Central memory CD4-positive, alpha-beta T cell (primary cell): ENCODE results near the gene GLIS1.

Experiments
- DNase-seq: peaks from one replicate; pipeline ENCODE4 v3.0.0; 2022

GLIS1 gene

DNA sequence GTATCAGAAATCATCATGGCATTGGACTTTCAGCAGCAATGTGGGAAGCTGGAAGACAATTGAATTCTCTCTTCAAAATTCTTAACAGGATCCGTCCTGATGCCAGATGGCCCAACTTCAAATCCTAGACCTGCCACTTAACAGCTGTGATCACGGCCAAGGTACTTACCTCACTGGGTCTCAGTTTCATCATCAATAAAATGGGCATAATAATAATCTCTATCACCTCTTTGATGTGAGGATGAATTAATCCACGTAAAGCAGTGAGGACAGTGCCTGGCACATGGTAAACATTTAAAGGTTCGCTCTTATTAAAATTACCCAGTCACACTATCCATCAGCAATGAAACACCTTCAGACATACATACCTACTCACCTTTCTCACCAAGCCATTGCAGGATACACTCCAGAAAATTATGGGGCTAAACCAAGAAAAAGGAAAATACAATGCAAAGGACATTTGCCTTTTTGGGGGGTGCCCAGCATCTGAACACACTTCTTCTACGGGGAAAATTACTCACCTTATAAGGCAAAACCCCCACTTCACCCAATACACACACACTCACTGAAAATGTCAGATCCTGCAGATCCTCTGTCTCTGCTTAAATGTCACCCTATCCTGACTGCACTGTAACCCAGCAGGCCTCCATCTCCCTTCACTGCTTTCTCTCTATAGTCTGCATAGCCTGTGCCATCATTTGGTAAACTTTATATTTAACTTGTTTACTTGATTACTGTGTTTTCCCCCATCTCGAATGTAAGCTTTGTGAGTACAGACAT, 21.7 kb downstream of the GLIS1 start:
- no peak for DNase-seq

GRCh38 chr1:53716150-53716549, 22.8 kb downstream of the GLIS1 start:
- no peak for DNase-seq

- no peak for DNase-seq
Observed at GRCh38 chr1:53715478-53715877, 23.5 kb downstream of the GLIS1 start.

GRCh38 chr1:53712276-53712675, 26.7 kb downstream of the GLIS1 start:
- no peak for DNase-seq

- no peak for DNase-seq
Observed at GRCh38 chr1:53710584-53710983, 28.4 kb downstream of the GLIS1 start.

GRCh38 chr1:53708687-53709086, 30.3 kb downstream of the GLIS1 start:
- no peak for DNase-seq

- DNase-seq = no peak
Observed at GRCh38 chr1:53706356-53706755, 32.6 kb downstream of the GLIS1 start.

DNA sequence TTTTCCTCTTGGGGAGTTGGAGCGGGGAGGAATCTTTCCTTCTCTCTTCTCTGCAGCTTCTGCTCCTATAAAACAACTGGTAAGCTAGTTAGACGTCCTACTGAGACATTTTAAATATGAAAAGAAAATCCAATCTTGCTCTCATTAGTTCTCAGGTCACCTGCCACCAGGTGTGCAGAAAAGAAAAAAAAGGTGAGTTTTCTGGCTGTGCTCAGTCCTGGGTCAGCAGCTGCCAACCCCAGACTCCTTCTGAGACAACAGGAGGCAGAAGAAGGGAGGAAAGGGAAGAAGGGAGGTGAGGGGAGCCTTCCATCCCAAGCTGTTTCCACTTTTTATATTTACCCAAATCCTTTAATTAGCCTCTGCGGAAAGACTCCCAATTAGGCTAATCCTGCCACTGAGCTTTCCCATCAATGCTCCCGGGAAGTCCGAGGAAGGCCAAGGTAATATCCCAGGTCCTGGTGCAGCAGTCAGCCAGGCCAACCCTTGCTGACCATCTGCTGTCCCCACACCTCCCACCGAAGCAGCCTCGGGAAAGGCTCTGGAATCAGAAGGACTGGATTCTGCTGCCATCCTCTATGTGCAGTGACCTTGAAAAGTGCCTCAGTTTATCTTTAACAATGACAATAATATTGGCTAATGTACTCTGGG, 33.4 kb downstream of the GLIS1 start:
- DNase-seq = no peak

- DNase-seq = no peak
Observed at GRCh38 chr1:53704804-53705445, 34.0 kb downstream of the GLIS1 start.

DNA sequence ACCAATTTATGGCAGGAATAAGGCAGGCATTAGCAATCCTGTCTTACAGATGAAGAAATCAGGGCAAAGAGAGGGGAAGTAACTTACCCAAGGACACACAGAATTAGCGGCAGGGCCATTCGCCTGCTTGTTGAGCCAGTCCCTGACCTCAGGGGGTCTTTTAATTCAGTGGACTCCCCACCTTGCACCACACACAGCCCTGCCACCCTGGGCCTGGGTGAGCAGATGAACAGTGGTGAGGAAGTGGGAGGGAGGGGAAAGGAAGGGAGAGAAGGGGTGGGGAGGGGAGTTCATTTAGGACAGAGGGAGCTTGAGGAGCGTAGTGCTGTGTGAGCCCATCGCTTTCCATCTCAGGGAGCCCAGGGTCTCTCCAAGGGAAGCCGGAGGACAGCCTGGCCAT, 34.7 kb downstream of the GLIS1 start:
- DNase-seq = no peak

DNA sequence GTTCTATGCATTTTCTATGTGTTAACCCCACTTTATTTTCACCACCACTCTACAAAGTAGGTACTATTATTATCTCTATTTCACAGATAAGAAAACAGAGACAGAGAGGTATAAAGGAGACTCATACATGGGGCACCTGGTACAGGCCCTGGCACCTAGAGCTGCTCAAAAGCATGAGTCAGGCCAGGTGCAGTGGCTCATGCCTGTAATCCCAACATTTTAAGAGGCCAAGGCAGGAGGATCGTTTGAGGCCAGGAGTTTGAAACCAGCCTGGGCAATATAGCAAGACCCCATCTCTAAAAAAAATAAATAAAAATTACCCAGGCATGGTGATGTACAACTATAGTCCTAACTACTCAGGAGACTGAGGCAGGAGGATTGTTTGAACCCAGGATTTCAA, 35.8 kb downstream of the GLIS1 start:
- DNase-seq = no peak

DNA sequence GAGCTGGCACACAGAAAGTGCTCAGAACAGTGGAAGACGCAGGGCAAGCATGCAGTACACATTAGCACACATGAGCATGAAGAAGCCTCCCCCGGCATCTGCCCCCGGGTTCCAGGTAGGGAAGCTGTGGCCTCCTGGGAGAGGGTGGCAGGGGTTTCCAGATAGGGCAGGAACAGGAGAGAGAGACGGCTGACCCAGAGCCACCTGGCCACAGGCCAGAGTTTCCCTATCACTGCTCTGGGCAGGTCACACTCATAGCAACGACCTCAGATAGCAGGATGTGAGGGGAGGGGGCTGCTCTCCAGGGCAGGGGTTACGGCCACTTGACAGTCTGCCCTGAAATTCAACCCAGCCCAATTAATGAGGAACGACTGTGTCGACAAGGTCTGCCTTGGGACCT, 36.6 kb downstream of the GLIS1 start:
- DNase-seq = no peak

DNA sequence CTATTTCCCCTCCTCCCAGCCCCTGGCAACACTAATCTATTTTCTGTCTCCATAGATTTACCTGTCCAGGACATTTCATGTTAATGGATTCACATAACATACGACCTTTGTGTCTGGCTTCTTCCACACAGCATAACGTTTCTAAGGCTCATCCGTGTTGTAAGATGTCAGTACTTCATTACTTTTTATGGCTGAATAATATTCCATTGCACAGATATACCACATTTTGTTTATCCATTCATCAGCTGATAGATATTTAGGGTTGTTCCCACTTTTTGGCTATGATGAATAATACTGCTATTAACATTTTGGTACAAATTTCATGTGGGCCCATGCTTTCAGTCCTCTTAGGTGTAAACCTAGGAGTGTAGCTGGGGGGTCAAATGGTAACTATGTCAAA, 38.2 kb downstream of the GLIS1 start:
- DNase-seq = no peak

DNA sequence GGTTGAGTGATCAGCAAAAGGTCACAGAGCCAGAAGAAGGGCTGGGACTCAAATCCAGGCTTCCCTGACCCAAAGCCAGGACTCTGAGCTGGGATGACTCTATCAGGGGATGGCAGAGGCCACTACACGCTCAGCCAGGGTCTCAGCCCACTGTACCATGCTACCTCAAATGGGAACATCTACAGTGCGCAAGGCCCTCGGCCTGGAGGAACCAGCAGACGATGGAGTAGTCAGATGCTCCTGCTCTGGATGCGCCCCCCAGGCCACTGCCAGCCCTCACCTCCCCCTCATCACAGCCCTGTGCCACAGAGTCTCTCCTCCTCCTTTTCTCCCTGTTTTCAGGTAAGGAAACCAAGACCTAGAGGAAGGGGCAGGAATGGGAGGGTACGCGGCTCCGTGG, 39.0 kb downstream of the GLIS1 start:
- DNase-seq = no peak

DNA sequence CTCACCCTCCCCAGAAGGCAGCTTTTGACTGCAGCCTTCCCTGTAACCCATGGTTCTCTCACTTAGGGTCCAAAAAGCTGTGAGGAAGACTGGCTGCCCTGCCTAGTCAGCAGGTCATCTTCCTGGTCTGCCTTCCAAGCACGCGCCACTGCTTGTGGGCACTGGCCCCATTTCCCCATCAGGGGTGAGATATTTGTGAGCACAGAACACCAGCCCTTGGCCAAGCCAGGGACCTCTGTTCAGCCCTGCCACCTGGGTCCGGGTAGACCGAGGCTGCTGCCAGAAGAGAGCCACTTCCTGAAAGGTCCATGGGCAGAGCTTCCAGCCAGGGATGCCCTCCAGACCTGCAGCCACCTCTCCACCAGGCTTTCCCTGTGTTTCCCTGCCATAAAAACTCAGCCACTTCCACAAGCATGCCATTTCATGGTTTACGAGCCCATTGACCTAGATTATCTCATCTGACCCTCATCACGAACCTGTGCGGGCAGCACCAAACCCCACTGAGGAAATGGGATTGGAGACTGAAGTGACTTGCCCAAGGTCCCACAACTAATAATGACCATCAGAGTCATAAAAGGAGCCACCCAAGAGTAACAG, 40.5 kb downstream of the GLIS1 start:
- no peak for DNase-seq

- DNase-seq = no peak
Observed at GRCh38 chr1:53697721-53698383, 41.1 kb downstream of the GLIS1 start.

GRCh38 chr1:53696990-53697389, 42.0 kb downstream of the GLIS1 start:
- no peak for DNase-seq

- no peak for DNase-seq
Observed at GRCh38 chr1:53696571-53696970, 42.4 kb downstream of the GLIS1 start.

- DNase-seq = no peak
Observed at GRCh38 chr1:53696051-53696450, 42.9 kb downstream of the GLIS1 start.

DNA sequence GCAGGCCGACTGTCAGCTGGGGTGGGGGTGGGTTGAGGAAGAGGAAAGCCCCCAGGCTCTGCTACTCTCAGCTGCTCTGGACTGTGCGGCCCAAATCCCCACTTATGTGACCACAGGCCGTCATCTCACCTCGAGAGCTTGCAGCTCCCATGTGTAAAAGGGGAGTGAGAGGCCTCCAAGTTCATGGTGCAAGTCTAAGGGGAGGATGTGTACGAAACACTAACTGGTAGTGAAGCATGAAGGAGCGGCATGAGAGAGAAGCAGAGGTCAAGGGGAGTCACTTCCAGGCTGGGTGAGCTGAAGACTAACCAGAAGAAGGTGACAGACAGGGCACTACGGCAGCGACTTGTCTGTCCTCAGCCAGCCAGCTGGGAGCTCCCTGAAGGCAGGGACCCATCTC, 43.8 kb downstream of the GLIS1 start:
- no peak for DNase-seq

- no peak for DNase-seq
Observed at GRCh38 chr1:53694718-53695091, 44.3 kb downstream of the GLIS1 start.

DNA sequence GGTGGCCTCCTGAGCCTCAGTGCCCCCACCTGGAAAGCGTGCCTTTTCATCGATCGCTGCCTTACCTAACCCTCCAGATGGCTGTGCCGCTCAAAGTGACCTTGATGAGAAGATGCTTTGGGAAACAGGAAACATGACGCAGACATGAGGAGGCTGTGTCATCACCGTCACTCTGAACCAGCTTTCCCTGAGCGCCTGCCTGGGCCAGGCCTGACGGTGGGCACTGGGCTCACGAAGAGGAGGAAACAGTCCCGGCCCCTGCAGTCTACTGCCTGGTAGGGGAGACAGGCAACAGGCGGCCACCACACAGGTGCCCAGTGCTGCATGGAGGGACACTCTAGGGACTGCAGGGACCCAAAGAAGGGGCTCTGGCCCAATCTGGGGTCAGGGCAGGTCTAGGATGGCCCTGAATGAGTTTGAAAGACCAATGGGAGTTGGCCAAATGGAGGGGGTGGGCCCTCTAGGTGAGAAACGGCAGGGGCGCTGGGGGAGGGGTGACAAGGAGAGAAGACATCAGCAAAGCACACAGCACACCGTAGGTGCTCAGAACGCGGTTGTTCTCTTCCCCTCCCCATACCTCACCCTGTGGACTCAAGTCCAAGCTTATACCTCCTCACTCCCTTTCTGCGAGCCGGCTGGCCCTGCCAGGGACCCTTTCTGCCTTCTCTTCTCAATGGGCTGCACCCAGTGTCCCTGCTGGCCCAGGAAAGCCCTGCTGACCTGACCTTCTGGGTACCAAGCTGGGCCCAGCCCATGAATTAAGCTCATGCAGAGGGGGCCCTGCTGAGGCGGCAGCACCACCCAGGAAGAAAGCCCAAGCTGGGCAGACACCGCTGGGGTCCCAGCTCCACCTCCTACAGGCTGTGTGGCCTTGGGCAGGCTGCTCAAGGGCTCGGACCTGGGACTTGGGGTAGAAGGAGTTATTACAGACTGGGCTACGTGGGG, 44.9 kb downstream of the GLIS1 start:
- DNase-seq = no peak
